NCI-H510A treated with DMSO at 0.1 percent for 48 hours (cell line): Measurements from ENCODE around the gene PRPF8.
A peak's percentile ranks its signal among the peaks of the same experiment; 100 is the strongest.
"Not testable (repeated sequence)": the region's sequence is repeated elsewhere in the genome, so short reads cannot be mapped to it uniquely, and the experiment has no call there.

Experiments
- DNase-seq: peaks from one replicate; lab custom pipeline; 2025; lab: John Stamatoyannopoulos, UW

Gene PRPF8

DNA sequence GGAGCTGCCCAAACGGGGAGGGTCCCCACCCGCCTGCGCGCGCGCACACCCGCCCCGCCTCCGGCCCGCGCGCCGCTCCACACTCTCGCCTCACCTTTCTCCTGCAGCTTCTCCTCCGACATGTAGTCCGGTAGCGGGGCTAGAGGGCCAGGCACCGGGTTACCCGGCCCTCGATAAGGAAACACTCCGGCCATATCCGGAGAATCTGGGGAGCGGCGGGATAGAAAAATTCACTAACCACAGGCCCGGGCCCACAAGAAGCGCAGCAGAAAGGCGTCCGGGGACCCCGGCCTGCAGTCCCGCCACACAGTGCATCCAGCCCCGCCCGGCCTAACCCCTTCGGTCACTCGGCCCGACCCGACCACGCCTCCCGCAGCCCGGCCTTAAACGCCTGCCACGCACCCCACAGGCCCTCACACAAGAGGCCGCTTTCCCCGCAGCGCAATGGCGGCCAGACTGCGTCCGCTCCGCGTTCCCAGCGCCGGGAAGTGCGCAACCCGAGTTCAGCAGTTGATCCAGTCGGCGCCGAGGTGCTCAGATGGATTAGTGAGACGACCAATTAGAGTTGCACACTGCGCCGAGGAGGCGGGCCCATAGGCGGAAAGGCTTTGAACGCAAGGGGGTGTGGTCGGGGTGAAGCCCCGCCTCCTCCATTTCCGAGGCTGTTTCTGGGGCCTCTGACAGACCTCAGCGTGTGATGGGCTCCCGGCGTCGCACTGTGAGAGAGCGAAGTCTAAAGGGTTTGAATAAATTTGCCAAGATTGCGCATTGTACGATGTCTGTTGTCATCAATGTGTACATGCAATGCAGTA lies at the start of gene PRPF8:
Gene PRPF8, minus strand, starts transcription at position 490 of the 812 bp plus-strand sequence. Its CDS starts 296 bp downstream, at position 194.
- DNase-seq: peak; percentile 90

DNA sequence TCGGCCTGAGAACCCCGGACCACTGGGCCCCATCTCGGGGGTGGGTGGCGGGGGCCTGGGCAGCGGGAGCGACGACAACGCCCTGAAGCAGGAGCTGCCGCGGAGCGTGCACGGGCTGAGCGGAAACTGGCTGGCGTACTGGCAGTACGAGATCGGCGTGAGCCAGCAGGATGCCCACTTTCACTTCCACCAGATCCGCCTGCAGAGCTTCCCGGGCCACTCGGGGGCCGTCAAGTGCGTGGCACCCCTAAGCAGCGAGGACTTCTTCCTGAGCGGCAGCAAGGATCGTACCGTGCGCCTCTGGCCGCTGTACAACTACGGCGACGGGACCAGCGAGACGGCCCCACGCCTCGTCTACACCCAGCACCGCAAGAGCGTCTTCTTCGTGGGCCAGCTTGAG lies 49.1 kb upstream of the PRPF8 start:
- no peak for DNase-seq

DNA sequence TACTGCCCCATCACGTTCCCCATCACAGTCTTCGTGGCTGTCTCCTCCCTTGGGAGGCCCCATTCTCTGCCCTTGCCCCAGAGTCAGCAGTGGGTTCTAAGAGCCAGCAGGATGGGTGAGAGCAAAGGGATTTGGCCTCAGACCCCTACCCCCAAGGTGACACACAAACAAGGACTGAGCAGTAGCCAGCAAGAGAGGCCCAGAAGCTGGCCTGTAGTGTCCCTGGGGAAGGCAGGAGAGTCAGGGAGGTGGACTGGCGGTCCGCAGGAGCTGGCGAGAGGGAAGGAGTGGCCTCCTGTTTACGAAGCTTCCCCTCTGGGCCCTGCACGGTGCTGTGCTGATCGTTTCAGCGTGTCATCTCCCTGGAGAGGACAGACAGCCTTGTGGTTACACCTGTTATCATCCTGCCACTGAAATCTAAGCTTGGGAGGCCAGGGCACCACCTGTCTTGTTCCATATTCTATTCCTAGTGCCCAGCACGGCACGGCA lies 48.2 kb upstream of the PRPF8 start:
- DNase-seq: no peak

DNA sequence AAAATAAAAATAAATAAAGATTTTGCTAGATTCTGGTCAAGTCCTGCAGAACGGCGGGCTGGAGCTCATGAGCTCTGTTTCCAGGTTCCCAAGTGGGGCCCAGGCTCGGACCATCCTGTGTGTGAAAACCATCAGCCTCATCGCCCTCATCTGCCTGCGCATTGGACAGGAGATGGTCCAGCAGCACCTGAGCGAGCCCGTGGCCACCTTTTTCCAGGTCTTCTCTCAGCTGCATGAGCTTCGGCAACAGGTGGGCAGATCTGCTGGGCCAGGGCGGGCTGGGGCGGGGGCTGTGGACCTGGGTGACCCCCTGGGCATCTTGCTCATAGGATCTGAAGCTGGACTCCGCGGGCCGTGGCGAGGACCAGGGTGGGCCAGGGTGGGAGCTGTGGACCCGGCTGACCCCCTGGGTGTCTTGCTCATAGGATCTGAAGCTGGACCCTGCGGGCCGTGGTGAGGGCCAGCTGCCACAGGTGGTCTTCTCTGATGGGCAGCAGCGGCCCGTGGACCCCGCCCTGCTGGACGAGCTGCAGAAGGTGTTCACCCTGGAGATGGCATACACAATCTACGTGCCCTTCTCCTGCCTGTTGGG lies 47.7 kb upstream of the PRPF8 start:
- DNase-seq: no peak

GRCh38 chr17:1731194-1731506 lies 46.5 kb upstream of the PRPF8 start:
- DNase-seq: no peak

DNA sequence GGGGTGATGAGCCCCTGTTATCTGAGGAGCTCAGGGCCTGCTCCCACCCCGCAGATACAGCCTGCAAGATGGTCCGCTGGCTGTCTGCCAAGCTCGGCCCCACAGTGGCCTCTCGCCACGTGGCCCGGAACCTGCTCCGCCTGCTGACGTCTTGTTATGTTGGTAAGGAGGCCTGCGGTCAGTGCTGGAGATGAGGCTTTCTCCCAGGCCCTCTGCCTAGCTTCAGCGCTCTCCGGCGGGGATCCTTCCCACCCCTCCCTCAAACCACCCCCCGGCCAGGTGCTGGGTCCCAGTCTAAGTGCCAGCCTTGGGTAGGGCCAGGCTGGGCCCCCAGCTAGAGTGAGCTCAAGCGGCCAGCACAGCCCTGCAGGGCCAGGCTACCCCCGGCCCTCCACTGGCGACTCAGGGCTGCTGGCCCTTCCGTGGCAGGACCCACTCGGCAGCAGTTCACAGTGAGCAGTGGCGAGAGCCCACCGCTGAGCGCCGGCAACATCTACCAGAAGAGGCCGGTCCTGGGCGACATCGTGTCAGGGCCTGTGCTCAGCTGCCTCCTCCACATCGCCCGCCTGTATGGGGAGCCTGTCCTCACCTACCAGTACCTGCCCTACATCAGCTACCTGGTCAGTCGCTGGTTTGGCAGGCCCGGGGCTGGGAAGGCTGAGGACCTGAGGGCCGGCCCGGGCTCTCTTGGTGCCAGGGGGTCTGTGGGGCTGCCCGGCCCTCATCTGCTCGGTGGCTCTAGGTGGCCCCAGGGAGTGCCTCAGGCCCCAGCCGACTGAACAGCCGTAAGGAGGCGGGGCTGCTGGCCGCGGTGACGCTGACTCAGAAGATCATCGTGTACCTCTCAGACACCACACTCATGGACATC lies 45.9 kb upstream of the PRPF8 start:
- no peak for DNase-seq

- no peak for DNase-seq
Measured at GRCh38 chr17:1729966-1730325, 45.3 kb upstream of the PRPF8 start.

GRCh38 chr17:1727876-1728630 lies 43.4 kb upstream of the PRPF8 start:
- no peak for DNase-seq

GRCh38 chr17:1727258-1727789 lies 42.7 kb upstream of the PRPF8 start:
- DNase-seq: no peak

DNA sequence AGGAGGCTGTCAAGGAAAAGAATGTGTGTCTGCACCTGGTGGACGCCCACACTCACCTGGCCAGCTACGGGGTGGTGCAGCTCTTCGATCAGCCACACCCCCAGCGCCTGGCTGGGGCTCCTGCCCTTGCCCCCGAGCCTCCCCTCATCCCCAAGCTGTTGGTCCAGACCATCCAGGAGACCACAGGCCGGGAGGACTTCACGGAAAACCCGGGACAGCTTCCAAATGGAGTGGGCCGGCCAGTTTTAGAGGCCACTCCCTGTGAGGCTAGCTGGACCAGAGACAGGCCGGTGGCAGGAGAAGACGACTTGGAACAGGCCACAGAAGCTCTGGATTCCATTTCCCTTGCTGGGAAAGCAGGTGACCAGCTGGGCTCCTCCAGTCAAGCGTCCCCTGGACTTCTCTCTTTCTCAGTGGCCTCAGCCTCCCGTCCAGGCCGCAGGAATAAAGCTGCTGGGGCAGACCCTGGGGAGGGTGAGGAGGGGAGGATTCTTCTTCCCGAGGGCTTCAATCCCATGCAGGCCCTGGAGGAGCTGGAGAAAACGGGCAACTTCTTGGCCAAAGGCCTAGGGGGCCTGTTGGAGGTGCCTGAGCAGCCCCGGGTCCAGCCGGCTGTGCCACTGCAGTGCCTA lies 42.1 kb upstream of the PRPF8 start:
- no peak for DNase-seq

DNA sequence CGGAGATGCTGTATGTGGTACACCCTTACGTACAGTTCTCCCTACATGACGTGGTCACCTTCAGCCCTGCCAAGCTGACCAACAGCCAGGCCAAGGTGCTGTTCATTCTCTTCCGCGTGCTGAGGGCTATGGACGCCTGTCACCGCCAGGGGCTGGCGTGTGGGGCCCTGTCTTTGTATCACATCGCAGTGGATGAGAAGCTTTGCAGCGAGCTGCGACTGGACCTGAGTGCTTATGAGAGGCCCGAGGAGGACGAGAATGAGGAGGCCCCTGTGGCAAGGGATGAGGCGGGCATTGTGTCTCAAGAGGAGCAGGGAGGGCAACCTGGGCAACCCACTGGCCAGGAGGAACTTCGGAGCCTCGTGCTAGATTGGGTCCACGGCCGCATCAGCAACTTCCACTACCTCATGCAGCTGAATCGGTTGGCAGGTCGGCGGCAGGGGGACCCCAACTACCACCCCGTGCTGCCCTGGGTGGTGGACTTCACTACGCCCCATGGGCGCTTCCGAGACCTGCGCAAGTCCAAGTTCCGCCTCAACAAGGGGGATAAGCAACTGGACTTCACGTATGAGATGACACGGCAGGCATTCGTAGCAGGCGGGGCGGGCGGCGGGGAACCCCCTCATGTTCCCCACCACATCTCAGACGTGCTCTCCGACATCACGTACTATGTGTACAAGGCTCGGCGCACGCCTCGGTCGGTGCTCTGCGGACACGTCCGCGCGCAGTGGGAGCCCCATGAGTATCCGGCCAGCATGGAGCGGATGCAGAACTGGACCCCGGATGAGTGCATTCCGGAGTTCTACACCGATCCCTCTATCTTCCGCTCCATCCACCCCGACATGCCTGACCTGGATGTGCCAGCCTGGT lies 41.2 kb upstream of the PRPF8 start:
- no peak for DNase-seq

DNA sequence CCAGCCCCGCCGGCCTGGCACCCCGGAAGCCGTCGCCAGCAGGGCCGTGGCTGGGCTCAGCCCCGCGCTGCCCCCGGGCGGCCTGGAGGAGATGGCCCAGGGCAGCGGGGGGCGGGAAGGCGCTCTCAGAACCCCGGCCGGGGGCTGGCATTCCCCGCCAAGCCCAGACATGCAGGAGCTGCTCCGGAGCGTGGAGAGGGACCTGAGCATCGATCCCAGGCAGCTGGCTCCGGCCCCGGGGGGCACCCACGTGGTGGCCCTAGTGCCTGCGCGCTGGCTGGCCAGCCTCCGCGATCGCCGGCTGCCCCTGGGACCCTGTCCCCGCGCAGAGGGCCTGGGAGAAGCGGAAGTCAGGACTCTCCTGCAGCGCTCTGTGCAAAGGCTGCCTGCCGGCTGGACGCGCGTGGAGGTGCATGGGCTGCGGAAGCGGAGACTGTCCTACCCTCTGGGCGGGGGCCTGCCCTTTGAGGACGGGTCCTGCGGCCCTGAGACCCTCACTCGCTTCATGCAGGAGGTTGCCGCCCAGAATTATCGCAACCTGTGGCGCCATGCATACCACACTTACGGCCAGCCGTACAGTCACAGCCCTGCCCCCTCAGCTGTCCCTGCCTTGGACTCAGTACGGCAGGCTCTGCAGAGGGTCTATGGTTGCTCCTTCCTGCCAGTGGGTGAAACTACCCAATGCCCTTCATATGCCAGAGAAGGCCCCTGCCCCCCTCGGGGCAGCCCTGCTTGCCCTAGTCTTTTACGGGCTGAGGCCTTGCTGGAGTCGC lies 40.4 kb upstream of the PRPF8 start:
- no peak for DNase-seq

- DNase-seq: peak; percentile 44
Measured at GRCh38 chr17:1724351-1724868, 39.7 kb upstream of the PRPF8 start, which contains the start of gene WDR81. TSS of gene WDR81 (plus strand) at chr17:1724704. CDS start at chr17:1724960, 256 bp downstream.

DNA sequence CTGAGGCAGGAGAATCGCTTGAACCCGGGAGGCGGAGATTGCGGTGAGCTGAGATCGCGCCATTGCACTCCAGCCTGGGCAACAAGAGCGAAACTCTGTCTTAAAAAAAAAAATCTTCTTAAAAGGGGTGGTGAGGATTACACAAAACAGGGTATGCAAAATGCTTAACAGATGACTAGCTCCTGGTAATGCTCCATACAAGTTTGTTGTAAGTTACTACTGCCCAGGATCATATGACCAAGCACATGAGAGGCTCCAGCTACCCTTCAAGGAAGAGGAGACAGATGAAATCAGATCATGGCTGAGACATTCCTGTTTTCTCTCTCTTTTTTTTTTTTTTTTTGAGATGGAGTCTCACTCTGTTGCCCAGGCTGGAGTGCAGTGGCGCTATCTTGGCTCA lies 37.4 kb upstream of the PRPF8 start:
- not testable (repeated sequence) for DNase-seq

DNA sequence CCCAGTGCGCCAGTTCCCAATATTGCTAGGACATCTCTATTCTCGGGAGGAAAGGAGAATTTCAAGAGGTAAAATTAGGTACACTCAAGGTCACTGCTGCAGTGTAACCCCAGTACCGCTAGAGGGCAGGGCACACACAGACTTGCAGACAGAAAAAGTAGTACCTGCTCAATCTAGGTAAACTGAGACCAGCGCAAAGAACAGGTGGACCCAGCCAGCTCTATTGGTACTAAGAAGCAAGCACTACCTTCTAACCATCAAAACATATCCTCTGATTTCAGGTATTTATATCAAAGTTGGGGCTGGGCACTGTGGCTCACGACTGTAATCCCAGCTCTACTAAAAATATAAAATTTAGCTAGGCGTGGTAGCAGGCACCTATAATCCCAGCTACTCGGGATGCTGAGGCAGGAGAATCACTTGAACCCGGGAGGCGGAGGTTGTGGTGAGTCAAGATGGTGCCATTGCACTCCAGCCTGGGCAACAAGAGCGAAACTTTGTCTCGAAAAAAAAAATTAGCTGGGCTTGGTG lies 36.3 kb upstream of the PRPF8 start:
- peak; percentile 49 for DNase-seq

DNA sequence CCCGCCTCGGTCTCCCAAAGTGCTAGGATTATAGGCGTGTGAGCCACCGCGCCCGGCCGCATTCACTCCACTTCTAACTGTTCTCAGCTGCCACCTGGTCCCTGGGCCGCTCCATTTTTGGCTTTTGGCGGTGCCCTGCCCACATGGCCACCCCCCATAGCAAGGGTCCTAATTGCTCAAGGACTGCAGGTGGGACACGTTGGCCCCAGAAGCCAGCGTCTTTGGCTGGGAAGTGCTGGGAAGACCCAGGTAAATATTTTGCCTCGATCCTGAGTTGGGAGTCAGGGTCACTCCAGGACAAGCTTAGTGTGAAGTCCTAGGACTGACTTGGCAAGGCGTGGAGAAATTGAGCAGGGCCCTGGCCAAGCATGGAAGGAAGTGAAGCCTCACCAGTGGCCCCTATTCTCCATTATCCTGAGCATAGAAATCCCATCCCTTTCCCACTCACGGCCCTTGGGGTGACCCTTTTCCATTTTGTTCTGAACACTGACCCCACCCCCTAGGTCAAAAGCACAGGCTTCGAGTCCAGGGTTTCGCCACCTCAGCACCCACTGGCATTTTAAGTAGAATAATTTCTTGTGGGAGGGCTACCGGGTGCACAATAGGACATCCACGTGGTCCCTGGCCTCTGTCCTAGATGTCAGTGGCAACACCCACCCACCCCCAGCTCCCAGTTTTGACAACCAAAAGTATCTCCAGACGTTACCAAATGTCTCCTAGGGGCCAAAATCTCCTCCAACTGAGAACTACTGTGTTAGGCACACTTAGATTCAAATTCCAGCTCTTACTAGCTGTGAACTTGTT lies 33.9 kb upstream of the PRPF8 start:
- DNase-seq: no peak

DNA sequence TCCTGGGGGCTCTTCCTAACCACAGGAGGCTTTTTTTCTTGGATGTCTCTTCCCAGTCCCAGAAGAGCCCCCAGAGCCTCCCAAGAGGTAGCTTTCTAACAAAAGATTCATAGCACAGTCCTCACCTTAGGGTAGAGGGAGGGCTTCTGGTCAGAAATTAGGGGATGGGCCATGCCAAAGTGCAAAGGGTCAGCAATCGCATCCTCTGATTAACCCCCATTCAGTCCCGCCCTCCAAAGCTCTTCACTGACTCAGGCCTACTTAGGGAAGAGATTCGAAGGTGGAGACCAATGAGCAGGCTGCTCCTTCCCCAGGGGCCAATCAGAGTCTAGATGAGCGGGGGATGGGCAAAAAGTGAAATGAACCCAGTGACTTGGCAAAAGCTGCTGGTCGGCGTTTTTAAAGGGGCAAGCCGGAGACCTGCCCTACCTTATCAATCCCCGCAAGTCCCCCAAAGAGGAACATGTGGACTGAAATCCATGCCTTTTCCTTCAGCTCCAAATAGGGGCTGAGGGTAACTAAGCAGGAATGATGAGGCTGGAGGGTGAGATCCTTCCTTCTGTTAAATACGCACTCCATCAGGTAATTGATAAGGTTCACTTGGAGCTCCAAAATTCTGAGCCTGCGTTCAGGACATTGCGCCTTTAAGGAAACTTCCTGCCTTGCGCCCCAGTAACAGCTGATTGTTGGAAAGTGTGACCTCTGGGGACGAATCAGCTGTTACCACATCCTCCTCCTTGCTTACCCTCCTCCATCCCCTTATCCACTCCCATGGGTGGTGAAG lies 32.4 kb upstream of the PRPF8 start:
- peak; percentile 93 for DNase-seq
